GM12878 (cell line): Measurements from ENCODE around the gene CDH1. TPM values are rescaled to one million over a fixed set of nuclear protein-coding genes. Genes with fewer than 3 reads are reported as not detected.

Experiments used
- ATAC-seq: fragments of 200-7000 bp; cut with Tn5 transposase; 3 replicates; pipeline ENCODE4 v1.9.1; 2020; ENCODE audit warnings: mild to moderate bottlenecking, moderate library complexity
- BruUV-seq: library from RNA; stranded (reverse); fragments of 400-500 nt; replicated peaks from 2 replicates; lab custom pipeline; 2021; lab: Mats Ljungman, UMichigan
- CTCF ChIA-PET: fragments of 300-600 bp; sonication (Branson Sonifier 250); formaldehyde crosslinking; extraction: SDS; loops from one replicate; lab custom pipeline; 2021; ENCODE audit warnings: inconsistent platforms; lab: Yijun Ruan, JAX
- POLR2A ChIA-PET: fragments of 350-600 bp; formaldehyde crosslinking; extraction: SDS; loops from one replicate; lab custom pipeline; 2021; ENCODE audit warnings: inconsistent platforms; lab: Charles Lee
- RAD21 ChIA-PET: fragments of 300-600 bp; sonication (Branson Sonifier 250); formaldehyde crosslinking; loops from one replicate; lab custom pipeline; 2023; ENCODE audit warnings: antibody characterized with exemption; ENCODE audit not compliant: unreplicated experiment; lab: Charles Lee
- SMC1A ChIA-PET: fragments of 300-600 bp; sonication (Branson Sonifier 250); formaldehyde crosslinking; loops from one replicate; lab custom pipeline; 2023; ENCODE audit not compliant: unreplicated experiment, uncharacterized antibody; lab: Charles Lee
- DNase-seq: peaks from one replicate; pipeline ENCODE4 v3.0.0-alpha.2; 2011; ENCODE audit warnings: low read depth, low spot score
- FAIRE-seq: peaks from 3 replicates; lab custom pipeline; 2011; peaks lifted over from hg19 to GRCh38; lab: Jason Lieb, UNC
- H2AFZ ChIP-seq: 2 replicates; pipeline ENCODE4 v1.6.0; 2011; ENCODE audit warnings: low read depth, low read length, control low read depth; ENCODE audit not compliant: control insufficient read depth
- H3K27ac ChIP-seq: 2 replicates; pipeline ENCODE4 v1.5.1; 2011; ENCODE audit warnings: control low read depth; ENCODE audit not compliant: control insufficient read depth, insufficient read depth
- H3K27me3 ChIP-seq, 2 experiments: replicated peaks in 1 of 2; 2 replicates each; pipeline versions ENCODE4 v1.6.0 to v1.6.1; 2011; ENCODE audit warnings: low read length in 1 of 2; ENCODE audit not compliant: control insufficient read depth in 2 of 2, insufficient read depth in 2 of 2
- H3K36me3 ChIP-seq, 2 experiments: 2 replicates each; pipeline ENCODE4 v1.5.1; 2011; ENCODE audit warnings: low read length in 1 of 2; ENCODE audit not compliant: control insufficient read depth in 2 of 2, insufficient read depth in 2 of 2
- H3K4me1 ChIP-seq: 2 replicates; pipeline ENCODE4 v1.6.1; 2011; ENCODE audit warnings: mild to moderate bottlenecking, low read length, moderate library complexity, mixed read lengths; ENCODE audit not compliant: control insufficient read depth, insufficient read depth
- H3K4me2 ChIP-seq: 2 replicates; pipeline ENCODE4 v1.6.0; 2011; ENCODE audit warnings: control low read depth; ENCODE audit not compliant: control insufficient read depth, insufficient read depth
- H3K4me3 ChIP-seq: fragments of 200-600 bp; sonication (generic); 2 replicates; pipeline ENCODE4 v1.5.1; 2016
- H3K79me2 ChIP-seq: 2 replicates; pipeline ENCODE4 v1.6.0; 2011; ENCODE audit warnings: low read length; ENCODE audit not compliant: control insufficient read depth, insufficient read depth
- H3K9ac ChIP-seq: 2 replicates; pipeline ENCODE4 v1.8.0; 2011; ENCODE audit warnings: low read length, control low read depth, mixed read lengths; ENCODE audit not compliant: control insufficient read depth, insufficient read depth
- H3K9me3 ChIP-seq: replicated peaks from 3 replicates; pipeline ENCODE4 v1.5.1; 2011; ENCODE audit warnings: mild to moderate bottlenecking, low read length; ENCODE audit not compliant: control insufficient read depth, insufficient read depth
- H4K20me1 ChIP-seq: 2 replicates; pipeline ENCODE4 v1.6.0; 2011; ENCODE audit not compliant: control insufficient read depth, insufficient read depth
- CREB1 ChIP-seq: IDR thresholded peaks from 2 replicates; pipeline ENCODE4 v1.6.1; 2012; ENCODE audit warnings: low read depth, mild to moderate bottlenecking, inconsistent platforms
- DPF2 ChIP-seq: fragments of 450-650 bp; IDR thresholded peaks from 2 replicates; pipeline ENCODE4 v1.6.1; 2017; ENCODE audit warnings: mild to moderate bottlenecking
- IRF4 ChIP-seq: IDR thresholded peaks from 2 replicates; pipeline ENCODE4 v1.6.1; 2011; ENCODE audit warnings: low read depth, low read length
- MYC ChIP-seq: IDR thresholded peaks from 2 replicates; pipeline ENCODE4 v1.6.1; 2011; ENCODE audit warnings: mild to moderate bottlenecking, low read length, moderate library complexity, inconsistent platforms; ENCODE audit not compliant: insufficient read depth, insufficient replicate concordance, insufficient read length, severe bottlenecking
- NBN ChIP-seq: fragments of 450-650 bp; IDR thresholded peaks from 2 replicates; pipeline ENCODE4 v1.6.1; 2016
- NFXL1 ChIP-seq: fragments of 450-650 bp; IDR thresholded peaks from 2 replicates; pipeline ENCODE4 v1.6.1; 2017; ENCODE audit warnings: antibody characterized with exemption, mild to moderate bottlenecking, borderline replicate concordance
- PML ChIP-seq: IDR thresholded peaks from 2 replicates; pipeline ENCODE4 v1.6.1; 2012; ENCODE audit warnings: low read length, inconsistent platforms
- POLR2A ChIP-seq: IDR thresholded peaks from 2 replicates; pipeline ENCODE4 v1.6.1; 2011; ENCODE audit warnings: low read depth, mild to moderate bottlenecking, low read length
- RFX5 ChIP-seq: IDR thresholded peaks from 2 replicates; pipeline ENCODE4 v1.6.1; 2011; ENCODE audit warnings: low read depth, low read length, improper control_type of control experiment
- SIN3A ChIP-seq: IDR thresholded peaks from 2 replicates; pipeline ENCODE4 v1.6.1; 2012; ENCODE audit warnings: low read depth, low read length, improper control_type of control experiment
- SIX5 ChIP-seq: IDR thresholded peaks from 2 replicates; pipeline ENCODE4 v1.6.1; 2011; ENCODE audit warnings: mild to moderate bottlenecking, low read depth, low read length, moderate library complexity; ENCODE audit not compliant: severe bottlenecking
- SMARCA5 ChIP-seq: fragments of 450-650 bp; IDR thresholded peaks from 2 replicates; pipeline ENCODE4 v1.6.1; 2017; ENCODE audit warnings: mild to moderate bottlenecking
- SP1 ChIP-seq: IDR thresholded peaks from one replicate; pipeline ENCODE4 v1.6.1; 2011; ENCODE audit warnings: low read depth, low read length
- SPI1 ChIP-seq: IDR thresholded peaks from 2 replicates; pipeline ENCODE4 v1.6.1; 2011; ENCODE audit warnings: low read depth, mild to moderate bottlenecking, low read length, moderate library complexity, borderline replicate concordance; ENCODE audit not compliant: insufficient read depth
- TARDBP ChIP-seq: IDR thresholded peaks from 2 replicates; pipeline ENCODE4 v1.6.1; 2016; ENCODE audit warnings: borderline replicate concordance
- ZNF217 ChIP-seq: fragments of 450-650 bp; IDR thresholded peaks from 2 replicates; pipeline ENCODE4 v1.6.1; 2017; ENCODE audit warnings: antibody characterized with exemption, mild to moderate bottlenecking
- WGBS: methylation state at CpG from one replicate; pipeline ENCODE4 v1.1.6; 2016; ENCODE audit warnings: low lambda C conversion rate; ENCODE audit not compliant: insufficient replicate concordance, insufficient coverage; ENCODE audit errors: missing lambda C conversion rate; 5-methylcytosine and 5-hydroxymethylcytosine counted together
- in situ Hi-C: fragments of 300-500 bp; cut with MboI; formaldehyde crosslinking; loops from 9 replicates; pipeline ENCODE4 v1.14.3; 2018; ENCODE audit warnings: mixed read lengths
- intact Hi-C: fragments of 100-400 bp; cut with micrococcal nuclease; formaldehyde crosslinking; loops from one replicate; pipeline ENCODE4 v1.14.2; 2022; ENCODE audit not compliant: unreplicated experiment
- polyA plus RNA-seq, 11 experiments: library from polyadenylated mRNA; depleted of rRNA in 4 of 11; unstranded in 6 of 11; stranded (reverse) in 5 of 11; fragments of >200 nt; fragmentation: Nextera tagmentation in 4 of 11; fragmentation: Illumina TruSeq in 1 of 11; extraction: Ambion mirVana in 4 of 11; extraction: Trizol in 1 of 11; gene quantifications; 1 replicate in 1 of 11; 2 replicates in 10 of 11; pipeline versions ENCODE4 v1.2.1 to v1.2.3, GENCODE V29; 2011 to 2016; ENCODE audit warnings: inconsistent platforms in 2 of 11, missing spikeins in 2 of 11, low read depth in 1 of 11
- total RNA-seq, 4 experiments: library from RNA; depleted of rRNA in 3 of 4; stranded (reverse); fragments of >200 nt in 3 of 4; fragmentation: Illumina TruSeq in 1 of 4; extraction: Trizol in 1 of 4; gene quantifications; 2 replicates each; pipeline versions ENCODE4 v1.2.1 to v1.2.3, GENCODE V29; 2013 to 2021
- TF ChIP-seq, protein P1 (sequence below): fragments of 450-650 bp; IDR thresholded peaks from 2 replicates; pipeline ENCODE4 v1.6.1; 2016; ENCODE audit warnings: mild to moderate bottlenecking
- TF ChIP-seq, protein P2 (sequence below): IDR thresholded peaks from 2 replicates; pipeline ENCODE4 v1.6.1; 2012; ENCODE audit warnings: low read length, inconsistent platforms
- TF ChIP-seq, protein P3 (sequence below): fragments of 450-650 bp; IDR thresholded peaks from 2 replicates; pipeline ENCODE4 v1.6.1; 2017; ENCODE audit warnings: mild to moderate bottlenecking, low read depth, inconsistent platforms; ENCODE audit not compliant: poor library complexity, severe bottlenecking

CDH1 gene
- total and polyA plus RNA-seq, 10 of the 15 experiments (the other 5 are each of a cell fraction or from before 2014, with no cell fraction given): 2.2 to 30.6 (median 17.7) TPM

DNA sequence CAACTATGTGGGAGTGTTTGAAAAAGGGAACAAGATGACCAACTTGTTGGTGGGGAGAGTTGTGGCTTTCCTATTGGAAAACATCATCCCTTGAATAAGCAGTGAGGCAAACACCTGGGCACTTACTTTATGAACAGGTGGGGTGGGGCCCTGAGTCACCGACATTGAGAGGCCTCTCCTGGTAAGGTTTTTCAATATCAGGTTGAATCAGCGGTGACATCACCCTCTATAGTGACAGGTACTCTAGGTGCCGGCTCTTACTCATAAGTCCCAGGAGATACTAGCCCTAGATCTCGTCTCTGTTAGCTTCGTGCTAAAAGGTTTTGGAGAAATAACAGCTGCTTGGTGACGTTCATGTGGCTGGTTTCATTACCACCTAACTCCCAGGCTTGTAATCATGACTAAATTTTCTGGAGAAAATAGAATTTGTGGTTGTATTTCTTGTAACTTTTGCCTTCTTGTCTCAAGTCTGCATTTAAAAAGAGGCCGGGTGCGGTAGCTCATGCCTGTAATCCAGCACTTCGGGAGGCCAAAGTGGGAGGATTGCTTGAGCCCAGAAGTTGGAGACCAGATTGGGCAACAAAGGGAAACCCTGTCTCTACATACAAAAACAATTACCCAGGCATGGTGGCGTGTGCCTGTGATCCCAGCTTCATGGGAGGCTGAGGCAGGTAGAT is 19.3 kb downstream of the CDH1 start:
- FAIRE-seq (peak; percentile 87), DNase-seq (peak; percentile 94), ATAC-seq (peak; percentile 72)
- Histone ChIP-seq H4K20me1 (no peaks in the 10 kb centered on the region), H3K4me2 (peak overlapping the region; percentile 68), H3K27ac (peak overlapping the region; percentile 81), H3K9ac (peak overlapping the region; percentile 50), H3K9me3 (no peaks in the 10 kb centered on the region), H3K4me3 (no peak overlapping the region; the same call in 1 of the 2 replicates), H2AFZ (no peak overlapping the region), H3K4me1 (peaks cover 65% of the 10 kb centered on the region), H3K79me2 (peaks cover 1% of the 10 kb centered on the region), H3K36me3 (no peaks in the 10 kb centered on the region), H3K27me3 (no peaks in the 10 kb centered on the region)
- ChIA-PET RAD21 (interaction anchor here (1.1 to 2.6 kb wide), 21 partner anchors 12 to 227 kb away, joined by 3 to 39 read pairs (median 6); no protein-coding TSS in a partner anchor), CTCF (interaction anchor here (0.6 to 4.3 kb wide), 16 partner anchors 12 to 228 kb away, joined by 3 to 27 read pairs (median 5); no protein-coding TSS in a partner anchor), POLR2A (interaction anchor here (0.6 to 3.0 kb wide), 11 partner anchors 14 to 431 kb away, joined by 3 to 18 read pairs (median 5); partner anchors contain the start of gene SNTB2), SMC1A (interaction anchor here (0.7 to 3.3 kb wide), 21 partner anchors 9 to 287 kb away, joined by 3 to 46 read pairs (median 6); no protein-coding TSS in a partner anchor)
- no TSS peak for BruUV-seq
- in situ Hi-C loops: loop anchor here (25.0 kb wide), 1 partner anchor 1656 kb away; no protein-coding TSS in a partner anchor
- intact Hi-C loops: loop anchor here (1.0 to 5.0 kb wide), 5 partner anchors 16 to 229 kb away; no protein-coding TSS in a partner anchor
- under 1% methylated on average over 10 of the region's 10 CpGs for WGBS
- TF ChIP-seq, protein P1, sequence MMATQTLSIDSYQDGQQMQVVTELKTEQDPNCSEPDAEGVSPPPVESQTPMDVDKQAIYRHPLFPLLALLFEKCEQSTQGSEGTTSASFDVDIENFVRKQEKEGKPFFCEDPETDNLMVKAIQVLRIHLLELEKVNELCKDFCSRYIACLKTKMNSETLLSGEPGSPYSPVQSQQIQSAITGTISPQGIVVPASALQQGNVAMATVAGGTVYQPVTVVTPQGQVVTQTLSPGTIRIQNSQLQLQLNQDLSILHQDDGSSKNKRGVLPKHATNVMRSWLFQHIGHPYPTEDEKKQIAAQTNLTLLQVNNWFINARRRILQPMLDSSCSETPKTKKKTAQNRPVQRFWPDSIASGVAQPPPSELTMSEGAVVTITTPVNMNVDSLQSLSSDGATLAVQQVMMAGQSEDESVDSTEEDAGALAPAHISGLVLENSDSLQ: peak; percentile 86
- TF ChIP-seq NFXL1: no peak
- TF ChIP-seq RFX5: no peak
- TF ChIP-seq SMARCA5: peak; percentile 89
- TF ChIP-seq SPI1: no peak
- TF ChIP-seq, protein P2, sequence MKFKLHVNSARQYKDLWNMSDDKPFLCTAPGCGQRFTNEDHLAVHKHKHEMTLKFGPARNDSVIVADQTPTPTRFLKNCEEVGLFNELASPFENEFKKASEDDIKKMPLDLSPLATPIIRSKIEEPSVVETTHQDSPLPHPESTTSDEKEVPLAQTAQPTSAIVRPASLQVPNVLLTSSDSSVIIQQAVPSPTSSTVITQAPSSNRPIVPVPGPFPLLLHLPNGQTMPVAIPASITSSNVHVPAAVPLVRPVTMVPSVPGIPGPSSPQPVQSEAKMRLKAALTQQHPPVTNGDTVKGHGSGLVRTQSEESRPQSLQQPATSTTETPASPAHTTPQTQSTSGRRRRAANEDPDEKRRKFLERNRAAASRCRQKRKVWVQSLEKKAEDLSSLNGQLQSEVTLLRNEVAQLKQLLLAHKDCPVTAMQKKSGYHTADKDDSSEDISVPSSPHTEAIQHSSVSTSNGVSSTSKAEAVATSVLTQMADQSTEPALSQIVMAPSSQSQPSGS: peak; percentile 99
- peak; percentile 52; the same call in 1 of the 2 replicates for TF ChIP-seq TARDBP
- TF ChIP-seq SP1: peak; percentile 85
- no peak for TF ChIP-seq SIN3A
- TF ChIP-seq POLR2A: no peak
- TF ChIP-seq SIX5: no peak
- TF ChIP-seq MYC: no peak
- TF ChIP-seq CREB1: peak; percentile 96
- TF ChIP-seq ZNF217: peak; percentile 51
- TF ChIP-seq IRF4: peak; percentile 96
- peak; percentile 92 for TF ChIP-seq PML
- peak; percentile 99 for TF ChIP-seq DPF2
- TF ChIP-seq, protein P3, sequence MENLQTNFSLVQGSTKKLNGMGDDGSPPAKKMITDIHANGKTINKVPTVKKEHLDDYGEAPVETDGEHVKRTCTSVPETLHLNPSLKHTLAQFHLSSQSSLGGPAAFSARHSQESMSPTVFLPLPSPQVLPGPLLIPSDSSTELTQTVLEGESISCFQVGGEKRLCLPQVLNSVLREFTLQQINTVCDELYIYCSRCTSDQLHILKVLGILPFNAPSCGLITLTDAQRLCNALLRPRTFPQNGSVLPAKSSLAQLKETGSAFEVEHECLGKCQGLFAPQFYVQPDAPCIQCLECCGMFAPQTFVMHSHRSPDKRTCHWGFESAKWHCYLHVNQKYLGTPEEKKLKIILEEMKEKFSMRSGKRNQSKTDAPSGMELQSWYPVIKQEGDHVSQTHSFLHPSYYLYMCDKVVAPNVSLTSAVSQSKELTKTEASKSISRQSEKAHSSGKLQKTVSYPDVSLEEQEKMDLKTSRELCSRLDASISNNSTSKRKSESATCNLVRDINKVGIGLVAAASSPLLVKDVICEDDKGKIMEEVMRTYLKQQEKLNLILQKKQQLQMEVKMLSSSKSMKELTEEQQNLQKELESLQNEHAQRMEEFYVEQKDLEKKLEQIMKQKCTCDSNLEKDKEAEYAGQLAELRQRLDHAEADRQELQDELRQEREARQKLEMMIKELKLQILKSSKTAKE: peak; percentile 94
- peak; percentile 89; the same call in 1 of the 2 replicates for TF ChIP-seq NBN
